OCI-LY3 (cell line): ENCODE measurements around the gene MTUS2.

Experiments used
- EZH2phosphoT487 ChIP-seq: fragments of 200-600 bp; shearing (Covaris generic); IDR thresholded peaks from 2 replicates; pipeline ENCODE4 v1.6.1; 2018; ENCODE audit warnings: antibody characterized with exemption, mixed run types, low read depth
- TF ChIP-seq, protein P1 (sequence below): fragments of 200-600, 300-600 bp; sonication (generic); IDR thresholded peaks from 2 replicates; pipeline ENCODE4 v1.5.1; 2014; ENCODE audit warnings: antibody characterized with exemption, low read length, low read depth

DNA sequence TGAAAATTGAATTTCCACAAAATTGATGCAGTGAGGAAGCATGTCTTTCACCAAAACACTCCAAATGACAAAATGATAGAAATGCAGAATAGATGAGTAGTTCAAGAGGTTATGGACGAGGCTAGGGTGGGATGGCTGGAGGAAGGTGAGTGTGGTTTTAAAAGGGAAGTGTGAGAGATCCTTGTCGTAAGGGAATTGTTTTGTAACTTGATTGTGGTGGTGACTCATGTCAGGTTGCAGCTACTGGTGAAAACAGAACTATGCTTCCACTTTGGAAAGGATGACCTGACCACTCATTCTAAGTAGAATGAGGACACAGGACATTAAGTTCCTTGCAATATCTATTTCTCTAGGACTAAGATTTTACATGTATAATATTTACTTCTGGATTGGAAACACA, 345.7 kb downstream of the MTUS2 start:
- TF ChIP-seq, protein P1, sequence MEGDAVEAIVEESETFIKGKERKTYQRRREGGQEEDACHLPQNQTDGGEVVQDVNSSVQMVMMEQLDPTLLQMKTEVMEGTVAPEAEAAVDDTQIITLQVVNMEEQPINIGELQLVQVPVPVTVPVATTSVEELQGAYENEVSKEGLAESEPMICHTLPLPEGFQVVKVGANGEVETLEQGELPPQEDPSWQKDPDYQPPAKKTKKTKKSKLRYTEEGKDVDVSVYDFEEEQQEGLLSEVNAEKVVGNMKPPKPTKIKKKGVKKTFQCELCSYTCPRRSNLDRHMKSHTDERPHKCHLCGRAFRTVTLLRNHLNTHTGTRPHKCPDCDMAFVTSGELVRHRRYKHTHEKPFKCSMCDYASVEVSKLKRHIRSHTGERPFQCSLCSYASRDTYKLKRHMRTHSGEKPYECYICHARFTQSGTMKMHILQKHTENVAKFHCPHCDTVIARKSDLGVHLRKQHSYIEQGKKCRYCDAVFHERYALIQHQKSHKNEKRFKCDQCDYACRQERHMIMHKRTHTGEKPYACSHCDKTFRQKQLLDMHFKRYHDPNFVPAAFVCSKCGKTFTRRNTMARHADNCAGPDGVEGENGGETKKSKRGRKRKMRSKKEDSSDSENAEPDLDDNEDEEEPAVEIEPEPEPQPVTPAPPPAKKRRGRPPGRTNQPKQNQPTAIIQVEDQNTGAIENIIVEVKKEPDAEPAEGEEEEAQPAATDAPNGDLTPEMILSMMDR = no peak
- TF ChIP-seq EZH2phosphoT487 = no peak
